HCT116 (cell line): ENCODE data around the gene POLRMT. TPM values are rescaled to one million over a fixed set of nuclear protein-coding genes. Genes with fewer than 3 reads are reported as not detected.

ENCODE experiments used
- ATAC-seq: fragments of 200-7000 bp; cut with Tn5 transposase; 2 replicates; pipeline ENCODE4 v1.9.1; 2020; ENCODE audit warnings: mild to moderate bottlenecking, moderate library complexity
- BruUV-seq: library from RNA; stranded (reverse); fragments of 400-500 nt; replicated peaks from 2 replicates; lab custom pipeline; 2021; lab: Mats Ljungman, UMichigan
- CTCF ChIA-PET: fragments of 300-600 bp; sonication (Branson Sonifier 250); formaldehyde crosslinking; loops from one replicate; lab custom pipeline; 2021; ENCODE audit warnings: antibody characterized with exemption; lab: Charles Lee
- POLR2A ChIA-PET: fragments of 300-600, 350-600 bp; sonication (Branson Sonifier 250); formaldehyde crosslinking; loops from one replicate; lab custom pipeline; 2021; ENCODE audit warnings: antibody characterized with exemption; lab: Charles Lee
- RAD21 ChIA-PET, 2 experiments: fragments of 300-600 bp; sonication (Branson Sonifier 250); formaldehyde crosslinking; loops; one replicate each; lab custom pipeline; 2023; ENCODE audit warnings: low total read pairs in 2 of 2; ENCODE audit not compliant: uncharacterized antibody in 2 of 2, unreplicated experiment in 2 of 2, low non-redundant PET in 1 of 2; lab: Charles Lee
- DNase-seq: peaks from one replicate; pipeline ENCODE4 v3.0.0-alpha.2; 2010; ENCODE audit warnings: low read depth, low spot score
- H2AFZ ChIP-seq: fragments of 200-600 bp; shearing (Covaris generic), sonication (generic); 2 replicates; pipeline ENCODE4 v1.6.1; 2017; ENCODE audit warnings: low read depth, mixed run types, mixed read lengths, antibody characterized with exemption, low read length; ENCODE audit not compliant: poor library complexity, severe bottlenecking
- H3K27ac ChIP-seq: 2 replicates; pipeline ENCODE4 v1.5.1; 2012; ENCODE audit warnings: low read depth, low read length
- H3K27me3 ChIP-seq: fragments of 200-600 bp; sonication (generic); 2 replicates; pipeline ENCODE4 v1.6.1; 2016; ENCODE audit warnings: mixed run types, low read length, mixed read lengths; ENCODE audit not compliant: insufficient read depth
- H3K36me3 ChIP-seq, 2 experiments: fragments of 200-500 bp in 1 of 2; fragments of 200-600 bp in 1 of 2; sonication (Bioruptor generic) in 1 of 2; sonication (generic) in 1 of 2; 2 replicates each; pipeline versions ENCODE4 v1.5.1 to v1.6.1; 2014 to 2016; ENCODE audit warnings: low read length in 2 of 2, inconsistent platforms in 1 of 2, mixed read lengths in 1 of 2, mixed run types in 1 of 2; ENCODE audit not compliant: insufficient read depth in 2 of 2, control insufficient read depth in 1 of 2
- H3K4me1 ChIP-seq, 2 experiments: fragments of 200-600 bp in 1 of 2; sonication (generic) in 1 of 2; 2 replicates each; pipeline versions ENCODE4 v1.5.1 to v1.6.1; 2012 to 2017; ENCODE audit warnings: low read length in 2 of 2, inconsistent platforms in 1 of 2, mild to moderate bottlenecking in 1 of 2, mixed read lengths in 1 of 2, mixed run types in 1 of 2, moderate library complexity in 1 of 2; ENCODE audit not compliant: insufficient read depth in 2 of 2, control insufficient read depth in 1 of 2
- H3K4me2 ChIP-seq: fragments of 200-600 bp; sonication (generic); 2 replicates; pipeline ENCODE4 v1.6.1; 2017; ENCODE audit warnings: mixed run types, low read length, mixed read lengths
- H3K4me3 ChIP-seq, 2 experiments: fragments of 200-600 bp in 1 of 2; sonication (generic) in 1 of 2; replicated peaks in 1 of 2; 2 replicates each; pipeline ENCODE4 v1.5.1; 2011 to 2016; ENCODE audit warnings: low read length in 2 of 2, control low read depth in 1 of 2, low read depth in 1 of 2, mild to moderate bottlenecking in 1 of 2, mixed read lengths in 1 of 2, mixed run types in 1 of 2
- H3K79me2 ChIP-seq: fragments of 200-600 bp; sonication (generic); 2 replicates; pipeline ENCODE4 v1.6.1; 2017; ENCODE audit warnings: mild to moderate bottlenecking, mixed run types, low read length, moderate library complexity, mixed read lengths; ENCODE audit not compliant: insufficient read depth
- H3K9ac ChIP-seq: fragments of 200-600 bp; sonication (generic); 2 replicates; pipeline ENCODE4 v1.6.1; 2016; ENCODE audit warnings: low read length, mixed read lengths
- H3K9me2 ChIP-seq: fragments of 200-600 bp; sonication (generic), shearing (Covaris generic); 2 replicates; pipeline ENCODE4 v1.6.1; 2017; ENCODE audit warnings: mixed run types, mild to moderate bottlenecking, moderate library complexity; ENCODE audit not compliant: insufficient read depth
- H3K9me3 ChIP-seq, 2 experiments: fragments of 200-500 bp in 1 of 2; fragments of 200-600 bp in 1 of 2; sonication (Bioruptor generic) in 1 of 2; sonication (generic) in 1 of 2; 2 replicates each; pipeline ENCODE4 v1.6.1; 2014 to 2017; ENCODE audit warnings: low read length in 2 of 2, mixed read lengths in 2 of 2, inconsistent platforms in 1 of 2, low read depth in 1 of 2, mild to moderate bottlenecking in 1 of 2, mixed run types in 1 of 2, moderate library complexity in 1 of 2; ENCODE audit not compliant: control insufficient read depth in 1 of 2, insufficient read depth in 1 of 2
- H4K20me1 ChIP-seq: fragments of 200-600 bp; sonication (generic), shearing (Covaris generic); 2 replicates; pipeline ENCODE4 v1.6.1; 2017; ENCODE audit warnings: mixed run types, mild to moderate bottlenecking, moderate library complexity; ENCODE audit not compliant: insufficient read depth
- CBX3 ChIP-seq: IDR thresholded peaks from 2 replicates; pipeline ENCODE4 v1.6.1; 2012; ENCODE audit warnings: low read depth
- ELF1 ChIP-seq: IDR thresholded peaks from 2 replicates; pipeline ENCODE4 v1.6.1; 2012; ENCODE audit warnings: low read depth, borderline replicate concordance
- JUND ChIP-seq: IDR thresholded peaks from 2 replicates; pipeline ENCODE4 v1.6.1; 2012
- REST ChIP-seq: IDR thresholded peaks from 2 replicates; pipeline ENCODE4 v1.6.1; 2012; ENCODE audit warnings: low read depth
- SIN3A ChIP-seq: IDR thresholded peaks from 2 replicates; pipeline ENCODE4 v1.6.1; 2012; ENCODE audit warnings: low read depth
- SRF ChIP-seq: IDR thresholded peaks from 2 replicates; pipeline ENCODE4 v1.6.1; 2012; ENCODE audit warnings: low read depth
- TCF7L2 ChIP-seq: IDR thresholded peaks from 2 replicates; pipeline ENCODE4 v1.7.0; 2011; ENCODE audit warnings: borderline replicate concordance, inconsistent platforms; ENCODE audit not compliant: insufficient read depth, insufficient read length; ENCODE audit errors: extremely low read depth
- intact Hi-C: fragments of 100-400 bp; cut with micrococcal nuclease; formaldehyde crosslinking; loops from 2 replicates; pipeline ENCODE4 v1.10.0; 2022
- total RNA-seq: library from RNA; stranded (reverse); gene quantifications from one replicate; pipeline ENCODE4 v1.2.1, GENCODE V29; 2021; ENCODE audit not compliant: unreplicated experiment
- TF ChIP-seq, protein P1 (sequence below): IDR thresholded peaks from 2 replicates; pipeline ENCODE4 v1.6.1; 2012

The POLRMT gene
- total RNA-seq, 1 experiment from 2014 or later: 138 TPM

DNA sequence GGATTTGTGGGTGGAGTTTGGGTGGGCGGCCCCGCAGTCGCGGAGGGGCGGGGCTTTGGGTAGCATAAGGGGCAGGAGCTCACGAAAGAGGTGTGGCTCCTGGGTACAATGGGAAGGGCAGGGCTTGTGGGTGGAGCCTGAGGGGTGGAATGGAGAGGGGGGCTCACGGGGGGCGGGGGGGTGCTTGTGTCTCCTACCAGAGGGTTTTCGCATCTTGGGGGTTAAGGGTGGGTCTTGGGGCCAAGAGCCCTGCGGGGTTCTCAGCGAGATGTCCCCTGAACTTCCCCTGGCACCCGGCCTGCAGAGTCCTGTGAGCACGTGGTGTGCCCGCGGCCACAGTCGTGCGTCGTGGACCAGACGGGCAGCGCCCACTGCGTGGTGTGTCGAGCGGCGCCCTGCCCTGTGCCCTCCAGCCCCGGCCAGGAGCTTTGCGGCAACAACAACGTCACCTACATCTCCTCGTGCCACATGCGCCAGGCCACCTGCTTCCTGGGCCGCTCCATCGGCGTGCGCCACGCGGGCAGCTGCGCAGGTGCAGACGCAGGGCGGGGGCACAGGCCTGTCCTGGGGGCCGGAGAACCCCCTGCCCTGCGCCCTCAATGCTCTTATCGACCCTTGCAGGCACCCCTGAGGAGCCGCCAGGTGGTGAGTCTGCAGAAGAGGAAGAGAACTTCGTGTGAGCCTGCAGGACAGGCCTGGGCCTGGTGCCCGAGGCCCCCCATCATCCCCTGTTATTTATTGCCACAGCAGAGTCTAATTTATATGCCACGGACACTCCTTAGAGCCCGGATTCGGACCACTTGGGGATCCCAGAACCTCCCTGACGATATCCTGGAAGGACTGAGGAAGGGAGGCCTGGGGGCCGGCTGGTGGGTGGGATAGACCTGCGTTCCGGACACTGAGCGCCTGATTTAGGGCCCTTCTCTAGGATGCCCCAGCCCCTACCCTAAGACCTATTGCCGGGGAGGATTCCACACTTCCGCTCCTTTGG, 48.0 kb upstream of the POLRMT start:
- POLR2A ChIA-PET: interaction anchor here (0.7 to 1.2 kb wide), 5 partner anchors 17 to 70 kb away, joined by 3 to 10 read pairs (median 5); no protein-coding TSS in a partner anchor
- Histone ChIP-seq H3K36me3 (no peaks in the 10 kb centered on the region; a peak in 1 of 4 replicates), H3K4me2 (peak overlapping the region; percentile 90), H4K20me1 (no peaks in the 10 kb centered on the region), H3K27me3 (no peaks in the 10 kb centered on the region), H3K27ac (peak overlapping the region; percentile 74), H2AFZ (no peak overlapping the region), H3K9ac (peak overlapping the region; percentile 64; the same call in 1 of the 2 replicates), H3K9me3 (no peaks in the 10 kb centered on the region), H3K9me2 (no peaks in the 10 kb centered on the region), H3K79me2 (peaks cover 22% of the 10 kb centered on the region; the same call in 1 of the 2 replicates), H3K4me1 (peaks cover 15 to 39% of the 10 kb centered on the region in 2 experiments), H3K4me3 (peak overlapping the region; percentile 49 to 56; a peak in 3 of 4 replicates)
- intact Hi-C loops: no loop called here
- CTCF ChIA-PET: interaction anchor here (1.6 kb wide), 1 partner anchor 303 kb away, joined by 3 read pairs; the partner anchor contains the start of gene WDR18
- BruUV-seq: no TSS peak
- ATAC-seq: peak; percentile 62
- RAD21 ChIA-PET: interaction anchor here in 1 of 2 experiments (1.0 kb wide), 1 partner anchor 53 kb away, joined by 3 read pairs; no protein-coding TSS in a partner anchor
- TF ChIP-seq JUND (no peak), SIN3A (no peak), TCF7L2 (no peak), REST (no peak), SRF (no peak), ELF1 (no peak), CBX3 (no peak)
- TF ChIP-seq, protein P1, sequence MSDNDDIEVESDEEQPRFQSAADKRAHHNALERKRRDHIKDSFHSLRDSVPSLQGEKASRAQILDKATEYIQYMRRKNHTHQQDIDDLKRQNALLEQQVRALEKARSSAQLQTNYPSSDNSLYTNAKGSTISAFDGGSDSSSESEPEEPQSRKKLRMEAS: no peak
- no peak for DNase-seq
